ENCODE results near the gene TMEM209.

DNA sequence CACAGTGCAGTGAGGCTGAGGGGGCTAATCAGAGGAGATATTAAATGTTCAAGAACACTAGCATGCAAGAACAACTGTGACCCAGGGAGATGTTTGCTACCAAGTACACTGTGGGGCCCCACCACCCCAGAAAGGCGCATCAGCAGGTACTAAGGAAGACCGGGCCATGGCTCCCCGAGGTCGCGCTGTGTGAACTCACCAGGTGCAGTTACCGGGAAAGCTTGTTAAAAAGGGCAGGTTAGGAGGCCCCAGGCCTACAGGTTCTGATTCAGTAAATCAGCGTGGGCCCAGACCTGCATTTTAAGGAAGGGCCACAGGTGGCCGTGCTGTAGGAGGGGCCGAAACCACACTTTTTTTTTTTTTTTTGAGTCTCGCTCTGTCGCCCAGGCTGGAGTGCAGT lies 54.6 kb downstream of the TMEM209 start:
- no peak for TF ChIP-seq POLR2A (IDR thresholded peaks at IDR 0.05)
- TF ChIP-seq, protein P1, sequence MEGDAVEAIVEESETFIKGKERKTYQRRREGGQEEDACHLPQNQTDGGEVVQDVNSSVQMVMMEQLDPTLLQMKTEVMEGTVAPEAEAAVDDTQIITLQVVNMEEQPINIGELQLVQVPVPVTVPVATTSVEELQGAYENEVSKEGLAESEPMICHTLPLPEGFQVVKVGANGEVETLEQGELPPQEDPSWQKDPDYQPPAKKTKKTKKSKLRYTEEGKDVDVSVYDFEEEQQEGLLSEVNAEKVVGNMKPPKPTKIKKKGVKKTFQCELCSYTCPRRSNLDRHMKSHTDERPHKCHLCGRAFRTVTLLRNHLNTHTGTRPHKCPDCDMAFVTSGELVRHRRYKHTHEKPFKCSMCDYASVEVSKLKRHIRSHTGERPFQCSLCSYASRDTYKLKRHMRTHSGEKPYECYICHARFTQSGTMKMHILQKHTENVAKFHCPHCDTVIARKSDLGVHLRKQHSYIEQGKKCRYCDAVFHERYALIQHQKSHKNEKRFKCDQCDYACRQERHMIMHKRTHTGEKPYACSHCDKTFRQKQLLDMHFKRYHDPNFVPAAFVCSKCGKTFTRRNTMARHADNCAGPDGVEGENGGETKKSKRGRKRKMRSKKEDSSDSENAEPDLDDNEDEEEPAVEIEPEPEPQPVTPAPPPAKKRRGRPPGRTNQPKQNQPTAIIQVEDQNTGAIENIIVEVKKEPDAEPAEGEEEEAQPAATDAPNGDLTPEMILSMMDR (IDR thresholded peaks at IDR 0.05), result no peak

All from esophagus squamous epithelium (tissue), 4 donors.